AG04449 (cell line): ENCODE data around the gene USP31.

Source experiments
- CTCF ChIA-PET: fragments of 350-600 bp; formaldehyde crosslinking; extraction: SDS; loops from one replicate; lab custom pipeline; 2021; ENCODE audit warnings: antibody characterized with exemption; lab: Yijun Ruan, JAX
- POLR2A ChIA-PET: fragments of 400-600, 350-600 bp; formaldehyde crosslinking; extraction: SDS; loops from one replicate; lab custom pipeline; 2020; ENCODE audit warnings: antibody characterized with exemption, inconsistent platforms; lab: Yijun Ruan, JAX
- DNase-seq: peaks from one replicate; pipeline ENCODE4 v3.0.0-alpha.2; 2010; ENCODE audit warnings: low read depth, low spot score
- H3K4me3 ChIP-seq: 2 replicates; pipeline ENCODE4 v1.5.1; 2011; ENCODE audit warnings: low read depth, mild to moderate bottlenecking, control low read depth, low read length
- TF ChIP-seq, protein P1 (sequence below): IDR thresholded peaks from one replicate; pipeline ENCODE4 v1.5.1; 2011; ENCODE audit warnings: mild to moderate bottlenecking, moderate library complexity, low read length, control low read depth, inconsistent platforms; ENCODE audit not compliant: insufficient read depth; ENCODE audit errors: missing control alignments

USP31 gene

DNA sequence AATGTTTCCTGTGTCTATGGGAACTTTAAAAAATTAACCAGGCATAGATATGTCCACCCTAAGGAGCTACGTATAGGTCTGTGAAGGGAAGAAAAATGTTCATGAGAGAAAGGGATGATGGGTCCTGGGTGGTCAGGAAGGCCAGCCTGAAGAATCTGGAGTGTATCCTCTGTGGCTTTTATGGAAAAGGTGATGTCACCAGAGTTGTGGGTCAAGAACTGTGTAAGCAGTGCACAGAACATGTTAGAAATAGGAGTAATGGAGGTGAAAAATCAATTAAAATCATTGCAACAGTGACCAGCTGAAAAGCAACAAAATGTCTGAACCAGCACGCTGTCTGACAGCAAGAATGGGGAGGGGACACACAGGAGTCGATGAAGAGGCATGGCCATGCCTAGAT is 68.5 kb downstream of the USP31 start:
- no peak overlapping the region for H3K4me3 ChIP-seq
- TF ChIP-seq, protein P1, sequence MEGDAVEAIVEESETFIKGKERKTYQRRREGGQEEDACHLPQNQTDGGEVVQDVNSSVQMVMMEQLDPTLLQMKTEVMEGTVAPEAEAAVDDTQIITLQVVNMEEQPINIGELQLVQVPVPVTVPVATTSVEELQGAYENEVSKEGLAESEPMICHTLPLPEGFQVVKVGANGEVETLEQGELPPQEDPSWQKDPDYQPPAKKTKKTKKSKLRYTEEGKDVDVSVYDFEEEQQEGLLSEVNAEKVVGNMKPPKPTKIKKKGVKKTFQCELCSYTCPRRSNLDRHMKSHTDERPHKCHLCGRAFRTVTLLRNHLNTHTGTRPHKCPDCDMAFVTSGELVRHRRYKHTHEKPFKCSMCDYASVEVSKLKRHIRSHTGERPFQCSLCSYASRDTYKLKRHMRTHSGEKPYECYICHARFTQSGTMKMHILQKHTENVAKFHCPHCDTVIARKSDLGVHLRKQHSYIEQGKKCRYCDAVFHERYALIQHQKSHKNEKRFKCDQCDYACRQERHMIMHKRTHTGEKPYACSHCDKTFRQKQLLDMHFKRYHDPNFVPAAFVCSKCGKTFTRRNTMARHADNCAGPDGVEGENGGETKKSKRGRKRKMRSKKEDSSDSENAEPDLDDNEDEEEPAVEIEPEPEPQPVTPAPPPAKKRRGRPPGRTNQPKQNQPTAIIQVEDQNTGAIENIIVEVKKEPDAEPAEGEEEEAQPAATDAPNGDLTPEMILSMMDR: no peak
- no peak for DNase-seq
- ChIA-PET POLR2A (no interaction called here), CTCF (interaction anchor here (0.6 to 2.2 kb wide), 3 partner anchors 17 to 354 kb away, joined by 3 to 8 read pairs (median 3); no protein-coding TSS in a partner anchor)

DNA sequence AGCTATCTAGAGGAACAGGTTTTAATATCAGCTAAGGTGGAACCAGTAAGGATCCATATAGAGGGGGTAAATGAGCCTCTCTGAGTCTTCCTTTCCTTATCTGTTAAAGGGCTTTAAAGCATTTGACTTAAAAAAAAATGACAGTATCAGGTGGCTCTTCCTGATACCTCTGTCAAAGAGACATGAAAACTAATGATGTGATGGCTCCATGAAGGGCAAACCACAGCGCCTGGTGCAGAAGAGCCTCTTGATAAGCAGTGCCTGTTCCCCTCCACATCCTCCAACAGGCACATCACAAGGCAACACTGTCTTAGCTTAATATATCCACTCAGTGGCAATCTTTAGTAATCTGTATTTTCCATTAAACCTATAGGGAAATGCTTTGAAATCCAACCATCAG is 68.9 kb downstream of the USP31 start:
- POLR2A ChIA-PET: no interaction called here
- TF ChIP-seq, protein P1: no peak
- CTCF ChIA-PET: interaction anchor here (0.6 kb wide), 1 partner anchor 19 kb away, joined by 3 read pairs; no protein-coding TSS in a partner anchor
- no peak for DNase-seq
- H3K4me3 ChIP-seq: no peak overlapping the region

DNA sequence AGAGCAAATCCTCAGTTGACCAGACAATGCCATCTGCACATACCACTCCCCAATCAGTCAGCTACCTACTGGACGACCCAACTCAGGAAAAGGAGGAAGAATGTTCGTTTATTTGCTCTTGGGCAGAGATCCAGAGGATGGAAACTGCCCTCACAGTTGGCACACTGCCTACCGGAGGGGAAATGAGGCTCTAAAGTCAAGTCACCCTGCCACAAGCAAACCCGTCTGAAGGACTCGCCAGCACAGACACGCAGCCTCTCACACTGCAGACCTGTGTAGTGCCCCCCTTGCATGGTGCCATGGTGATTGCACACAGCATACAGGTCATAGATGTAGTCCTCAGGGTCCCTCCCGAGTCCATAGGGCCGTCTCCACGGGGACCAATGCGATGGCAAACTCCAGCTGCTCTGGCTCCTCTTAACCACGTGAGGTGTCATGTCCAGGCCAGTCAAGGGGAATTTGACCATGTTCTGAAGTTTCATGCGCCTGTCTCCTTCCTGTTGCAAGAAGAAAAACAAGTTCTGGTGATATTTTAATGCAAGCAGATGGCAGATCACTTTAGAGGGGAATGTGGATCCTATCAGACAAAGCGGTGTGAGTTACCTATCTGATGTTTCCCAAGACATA is 69.5 kb downstream of the USP31 start:
- ChIA-PET POLR2A (no interaction called here), CTCF (no interaction called here)
- H3K4me3 ChIP-seq: no peak overlapping the region
- DNase-seq: no peak
- TF ChIP-seq, protein P1: no peak

DNA sequence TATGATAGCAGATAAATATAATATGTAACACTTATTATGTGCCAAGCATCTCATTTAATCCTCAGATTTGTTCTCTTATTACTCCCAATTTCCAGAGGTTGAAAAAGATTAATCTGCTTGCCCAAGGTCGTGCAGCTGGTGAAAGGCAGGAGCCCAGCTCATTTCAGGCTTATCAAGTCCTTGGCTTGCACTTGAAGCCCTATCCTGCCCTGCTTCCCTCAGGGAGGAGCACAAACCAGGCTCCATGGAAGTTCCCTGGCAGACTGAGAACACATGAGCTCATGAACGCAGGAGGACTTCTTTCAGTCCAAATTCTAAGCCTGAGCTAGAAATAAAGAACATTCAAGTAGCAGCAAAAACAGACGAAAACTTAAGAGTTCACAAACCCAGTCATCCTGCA is 74.8 kb downstream of the USP31 start:
- TF ChIP-seq, protein P1: no peak
- ChIA-PET POLR2A (no interaction called here), CTCF (interaction anchor here (1.1 to 1.3 kb wide), 2 partner anchors 14 to 17 kb away, joined by 4 read pairs; no protein-coding TSS in a partner anchor)
- no peak overlapping the region for H3K4me3 ChIP-seq
- no peak for DNase-seq

DNA sequence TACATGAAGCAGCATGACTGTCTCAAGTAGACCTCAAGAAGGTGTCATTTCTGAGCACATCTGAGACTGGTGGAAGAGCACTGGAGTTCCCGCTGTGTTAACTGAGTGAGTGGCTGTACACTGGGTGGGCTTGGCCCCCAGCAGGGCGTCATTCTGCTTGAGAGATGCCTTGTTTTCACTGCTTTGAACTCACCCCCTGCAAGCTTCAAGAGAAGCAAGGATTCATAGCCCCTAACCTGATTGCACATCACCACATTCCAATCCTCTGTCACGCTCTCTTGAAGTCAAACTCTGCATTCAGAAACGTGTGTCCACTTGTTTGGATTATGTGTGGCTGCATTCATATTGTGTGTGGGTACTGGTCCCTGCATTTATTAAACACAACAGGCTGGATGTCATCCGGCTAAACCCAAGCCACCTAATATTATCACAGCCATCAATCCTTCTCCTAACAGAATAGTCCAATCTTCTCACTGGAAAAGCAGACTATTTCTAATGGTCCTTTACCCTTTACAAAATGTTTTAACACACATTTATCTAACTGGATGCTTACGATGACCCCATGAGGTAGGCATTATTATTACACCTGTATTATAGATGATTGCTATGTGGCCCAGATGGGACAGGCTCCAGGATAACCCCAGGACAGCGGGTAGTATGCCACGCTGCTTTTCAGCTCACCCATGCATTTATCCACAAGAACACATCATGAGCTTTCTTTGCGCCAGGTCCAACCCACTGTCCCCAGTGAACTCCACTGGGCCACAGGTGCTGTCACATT is 76.3 kb downstream of the USP31 start:
- TF ChIP-seq, protein P1: no peak
- ChIA-PET CTCF (interaction anchor here (1.8 to 5.3 kb wide), 3 partner anchors 10 to 361 kb away, joined by 13 to 34 read pairs (median 16); no protein-coding TSS in a partner anchor), POLR2A (no interaction called here)
- DNase-seq: no peak
- no peak overlapping the region for H3K4me3 ChIP-seq

DNA sequence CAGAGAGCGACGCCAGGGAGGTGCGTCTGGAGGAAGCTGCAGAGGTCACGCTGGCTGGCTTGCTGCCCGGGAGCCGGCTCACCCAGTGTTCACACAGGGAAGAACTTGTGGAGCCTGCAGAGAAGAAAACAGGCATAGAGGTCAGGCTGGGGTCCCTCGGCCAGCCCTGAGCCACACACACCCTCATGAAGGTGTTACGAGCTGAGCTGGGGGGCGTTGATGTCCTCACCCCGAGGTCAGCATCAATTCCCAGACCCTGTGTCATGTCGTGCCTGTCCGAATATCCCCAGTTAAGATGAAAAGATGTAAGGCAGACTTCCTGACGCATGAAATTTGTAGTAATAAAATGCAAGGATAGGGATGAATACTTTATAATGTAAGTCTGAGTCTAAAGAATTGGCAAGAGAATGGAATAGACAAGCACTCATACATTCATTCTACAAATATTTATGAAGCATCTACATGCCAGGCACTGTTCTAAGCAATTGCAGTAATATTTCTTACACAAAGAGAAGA is 77.1 kb downstream of the USP31 start:
- ChIA-PET POLR2A (interaction anchor here (0.6 kb wide), 1 partner anchor 11 kb away, joined by 3 read pairs; no protein-coding TSS in a partner anchor), CTCF (interaction anchor here (1.2 to 5.3 kb wide), 4 partner anchors 10 to 362 kb away, joined by 3 to 34 read pairs (median 14); no protein-coding TSS in a partner anchor)
- no peak for DNase-seq
- TF ChIP-seq, protein P1: no peak
- no peak overlapping the region for H3K4me3 ChIP-seq
